Measurements from ENCODE around the gene PRKCE. TPM values are rescaled to one million over a fixed set of nuclear protein-coding genes. Genes with fewer than 3 reads are reported as not detected.

The PRKCE gene
- total RNA-seq, 1 experiment from 2014 or later = 1.3 TPM

DNA sequence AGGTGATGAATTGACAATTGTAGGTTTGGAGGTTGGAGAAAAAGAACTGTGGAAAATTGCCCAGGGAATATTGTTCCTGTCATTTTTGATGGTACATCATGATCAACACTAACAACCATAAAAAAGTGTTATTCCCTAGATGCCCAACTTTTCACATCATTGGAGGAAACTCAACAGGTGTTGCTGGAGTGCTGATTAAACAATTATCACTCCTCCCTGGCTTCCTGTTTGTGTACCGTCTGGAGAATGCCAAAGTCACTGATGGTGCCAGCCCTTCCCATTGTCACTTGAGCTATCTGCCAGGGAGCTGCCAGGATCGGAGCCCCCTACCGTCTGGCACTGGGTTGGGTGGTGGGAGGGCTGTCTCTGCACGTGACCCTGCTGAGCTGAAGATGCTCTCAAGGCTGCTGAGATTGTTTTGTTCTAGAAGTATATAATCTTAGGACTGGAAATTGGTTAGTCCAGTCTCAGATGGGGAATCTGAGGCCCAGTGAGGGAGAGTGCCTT lies 156.9 kb downstream of the PRKCE start:
- Histone ChIP-seq H3K79me1 (ENCODE audit: insufficient read depth, low read depth, low read length, poor library complexity, severe bottlenecking) (no peaks in the 10 kb centered on the region), H3K23ac (ENCODE audit: insufficient read length, low read depth, low read length) (no peak overlapping the region)

More for the DNA sequence above, 156.9 kb downstream of the PRKCE start:
- H3K4me1 Mint-ChIP-seq = peaks cover 25 to 27% of the 10 kb centered on the region in 2 experiments
- Histone ChIP-seq H4K5ac (ENCODE audit: insufficient read length, low read depth, low read length) (no peak overlapping the region), H3K27ac (ENCODE audit: insufficient read length, low read depth, low read length) (no peak overlapping the region), H2BK5ac (ENCODE audit: insufficient read length, low read length) (no peak overlapping the region), H2BK12ac (ENCODE audit: insufficient read length, low read depth, low read length) (no peak overlapping the region), H3K27me3 (ENCODE audit: insufficient read depth, low read length) (no peaks in the 10 kb centered on the region), H4K20me1 (ENCODE audit: control insufficient read depth, insufficient read depth, insufficient read length) (no peaks in the 10 kb centered on the region), H2BK20ac (ENCODE audit: low read depth, low read length, poor library complexity, severe bottlenecking) (no peak overlapping the region), H3K9ac (ENCODE audit: extremely low read depth, insufficient read length, low read length) (no peak overlapping the region), H3K23me2 (ENCODE audit: insufficient read length, low read depth, low read length, poor library complexity, severe bottlenecking) (no peaks in the 10 kb centered on the region), H3K4me2 (ENCODE audit: insufficient read depth, insufficient read length, low read length) (no peak overlapping the region), H3T11ph (ENCODE audit: low read length) (no peak overlapping the region), H3K14ac (ENCODE audit: insufficient read depth, low read length) (no peak overlapping the region), H2AK5ac (ENCODE audit: insufficient read length, low read length) (no peak overlapping the region), H3K4ac (ENCODE audit: low read depth, low read length) (no peak overlapping the region), H3K9me3 (ENCODE audit: control insufficient read depth, low read depth, low read length) (no peaks in the 10 kb centered on the region), H4K91ac (ENCODE audit: insufficient read length, low read depth, low read length) (no peak overlapping the region), H2BK120ac (ENCODE audit: low read depth, low read length, poor library complexity, severe bottlenecking) (no peak overlapping the region), H2AFZ (ENCODE audit: low read length) (no peak overlapping the region), H2BK15ac (ENCODE audit: low read depth, low read length) (no peak overlapping the region), H3K56ac (ENCODE audit: insufficient read length, low read depth, low read length) (no peak overlapping the region), H3K4me1 (ENCODE audit: insufficient read depth, low read length) (no peaks in the 10 kb centered on the region), H4K8ac (replicated peaks; ENCODE audit: insufficient read length, low read depth, low read length) (no peak overlapping the region), H3K18ac (ENCODE audit: insufficient read length, low read depth, low read length) (no peak overlapping the region), H3K79me2 (ENCODE audit: insufficient read depth, low read length) (no peaks in the 10 kb centered on the region)
- DNase-seq = no peak
- no CpG with 5 or more reads among the region's 4 CpGs for WGBS (ENCODE audit: extremely low coverage, insufficient read length, low lambda C conversion rate)
- no peak overlapping the region for H3K4me3 Mint-ChIP-seq
- H3K27ac Mint-ChIP-seq = no peak overlapping the region
- H3K9me3 Mint-ChIP-seq = no peaks in the 10 kb centered on the region
- H3K27me3 Mint-ChIP-seq (ENCODE audit: low read depth) = peaks cover 6% of the 10 kb centered on the region
- H3K36me3 Mint-ChIP-seq (ENCODE audit: insufficient read depth in 1 of 3, low read depth in 3 of 3) = no peaks in the 10 kb centered on the region
- TF ChIP-seq CTCF (conservative IDR thresholded peaks at IDR 0.05) = no peak
